GM23338 (cell line): ENCODE results near the gene GPR37L1. TPM values are rescaled to one million over a fixed set of nuclear protein-coding genes. Genes with fewer than 3 reads are reported as not detected.
"Not testable (repeated sequence)": the region's sequence is repeated elsewhere in the genome, so short reads cannot be mapped to it uniquely, and the experiment has no call there.

Experiments
- ATAC-seq: fragments of 200-7000 bp; cut with Tn5 transposase; 3 replicates; pipeline ENCODE4 v1.9.1; 2020
- DNase-seq: peaks from one replicate; pipeline ENCODE4 v3.0.0-alpha.2; 2015; ENCODE audit warnings: low spot score
- H2AFZ ChIP-seq: fragments of 200-600 bp; sonication (generic); 2 replicates; pipeline ENCODE4 v1.8.0; 2016; ENCODE audit warnings: antibody characterized with exemption, mild to moderate bottlenecking, moderate library complexity
- H3F3A ChIP-seq: fragments of 200-600 bp; sonication (generic); replicated peaks from 2 replicates; pipeline ENCODE4 v1.8.0; 2017; ENCODE audit warnings: antibody characterized with exemption, mixed run types, low read depth
- H3K27ac ChIP-seq: fragments of 200-600 bp; sonication (generic); 2 replicates; pipeline ENCODE4 v1.6.1; 2016; ENCODE audit warnings: low read depth
- H3K27me3 ChIP-seq: fragments of 200-600 bp; sonication (generic); 2 replicates; pipeline ENCODE4 v1.8.0; 2016; ENCODE audit warnings: mild to moderate bottlenecking, mixed run types, moderate library complexity; ENCODE audit not compliant: insufficient read depth
- H3K36me3 ChIP-seq: fragments of 200-600 bp; sonication (generic); 2 replicates; pipeline ENCODE4 v1.8.0; 2016; ENCODE audit warnings: mild to moderate bottlenecking; ENCODE audit not compliant: insufficient read depth
- H3K4me1 ChIP-seq: fragments of 200-600 bp; sonication (generic); 2 replicates; pipeline ENCODE4 v1.8.0; 2016; ENCODE audit warnings: mild to moderate bottlenecking, moderate library complexity; ENCODE audit not compliant: insufficient read depth
- H3K4me2 ChIP-seq: fragments of 200-600 bp; sonication (generic); 2 replicates; pipeline ENCODE4 v1.7.1; 2017; ENCODE audit warnings: mixed run types
- H3K4me3 ChIP-seq: fragments of 200-600 bp; sonication (generic); 2 replicates; pipeline ENCODE4 v1.6.1; 2016; ENCODE audit warnings: mixed run types
- H3K79me2 ChIP-seq: fragments of 200-600 bp; sonication (generic); replicated peaks from 2 replicates; pipeline ENCODE4 v1.8.0; 2017; ENCODE audit warnings: mild to moderate bottlenecking; ENCODE audit not compliant: insufficient read depth
- H3K9me2 ChIP-seq: fragments of 200-600 bp; sonication (generic); 2 replicates; pipeline ENCODE4 v1.8.0; 2017; ENCODE audit not compliant: insufficient read depth
- H4K20me1 ChIP-seq: fragments of 200-600 bp; sonication (generic); replicated peaks from 2 replicates; pipeline ENCODE4 v1.8.0; 2017; ENCODE audit warnings: mild to moderate bottlenecking; ENCODE audit not compliant: insufficient read depth
- H3K27ac Mint-ChIP-seq: 2 replicates; pipeline ENCODE4 v1.8.0; 2020; ENCODE audit warnings: inconsistent platforms, mild to moderate bottlenecking, moderate library complexity, mixed read lengths
- H3K27me3 Mint-ChIP-seq: 3 replicates; pipeline ENCODE4 v1.8.0; 2022; ENCODE audit warnings: low read depth, mild to moderate bottlenecking, moderate library complexity, mixed read lengths, inconsistent platforms; ENCODE audit not compliant: insufficient read depth, poor library complexity
- H3K36me3 Mint-ChIP-seq: 3 replicates; pipeline ENCODE4 v1.8.0; 2021; ENCODE audit warnings: low read depth, mild to moderate bottlenecking, inconsistent platforms, moderate library complexity, mixed read lengths
- H3K4me1 Mint-ChIP-seq: 3 replicates; pipeline ENCODE4 v1.8.0; 2020; ENCODE audit warnings: mild to moderate bottlenecking, inconsistent platforms, mixed read lengths
- H3K4me3 Mint-ChIP-seq: 3 replicates; pipeline ENCODE4 v1.8.0; 2021; ENCODE audit warnings: moderate library complexity, mild to moderate bottlenecking, inconsistent platforms, mixed read lengths
- H3K9me3 Mint-ChIP-seq: 3 replicates; pipeline ENCODE4 v1.8.0; 2020; ENCODE audit warnings: moderate library complexity, mild to moderate bottlenecking, inconsistent platforms, mixed read lengths
- CTCF ChIP-seq, 2 experiments: fragments of 200-600 bp in 1 of 2; sonication (generic) in 1 of 2; conservative IDR thresholded peaks; 2 replicates each; pipeline versions ENCODE4 v1.5.1 to v1.6.1; 2016 to 2017; ENCODE audit warnings: antibody characterized with exemption in 2 of 2, low read depth in 2 of 2, mild to moderate bottlenecking in 2 of 2, moderate library complexity in 1 of 2
- EZH2 ChIP-seq: fragments of 200-600 bp; sonication (generic); IDR thresholded peaks from one replicate; pipeline ENCODE4 v1.8.0; 2017; ENCODE audit warnings: antibody characterized with exemption, mild to moderate bottlenecking, low read depth; ENCODE audit not compliant: unreplicated experiment
- EZH2phosphoT487 ChIP-seq: fragments of 200-600 bp; sonication (generic); IDR thresholded peaks from one replicate; pipeline ENCODE4 v1.8.1; 2018; ENCODE audit warnings: antibody characterized with exemption; ENCODE audit not compliant: unreplicated experiment
- JUNB ChIP-seq: IDR thresholded peaks from one replicate; pipeline ENCODE4 v1.6.1; 2016; ENCODE audit warnings: antibody characterized with exemption; ENCODE audit not compliant: unreplicated experiment
- NANOG ChIP-seq: IDR thresholded peaks from 2 replicates; pipeline ENCODE4 v1.6.1; 2016; ENCODE audit warnings: antibody characterized with exemption, borderline replicate concordance
- STAT1 ChIP-seq: IDR thresholded peaks from one replicate; pipeline ENCODE4 v1.6.1; 2016; ENCODE audit warnings: antibody characterized with exemption; ENCODE audit not compliant: unreplicated experiment
- ZNF114 ChIP-seq: fragments of 250-450 bp; sonication (Bioruptor Pico); IDR thresholded peaks from 2 replicates; pipeline ENCODE4 v1.5.0; 2020; ENCODE audit warnings: mild to moderate bottlenecking, moderate library complexity
- ZNF462 ChIP-seq: fragments of 250-450 bp; sonication (Bioruptor Pico); IDR thresholded peaks from 2 replicates; pipeline ENCODE4 v1.5.0; 2020; ENCODE audit warnings: mild to moderate bottlenecking, moderate library complexity
- polyA plus RNA-seq: library from polyadenylated mRNA; unstranded; fragments of >200 nt; fragmentation: Nextera tagmentation; extraction: Ambion mirVana; gene quantifications from 2 replicates; pipeline ENCODE4 v1.2.1, GENCODE V29; 2016
- total RNA-seq: library from RNA; depleted of rRNA; stranded (reverse); fragments of >200 nt; shearing (Covaris generic); gene quantifications from 2 replicates; pipeline ENCODE4 v1.2.3, GENCODE V29; 2014

The GPR37L1 gene
- total and polyA plus RNA-seq, 2 experiments from 2014 or later: 0.08 to 0.21 TPM

- Mint-ChIP-seq H3K36me3 (peaks cover 35% of the 10 kb centered on the region), H3K4me3 (no peak overlapping the region), H3K27ac (no peak overlapping the region; the same call in 1 of the 2 replicates), H3K4me1 (peaks cover 26% of the 10 kb centered on the region), H3K9me3 (no peaks in the 10 kb centered on the region), H3K27me3 (peaks cover 4% of the 10 kb centered on the region)
- Histone ChIP-seq H3K27ac (no peak overlapping the region), H3K27me3 (no peaks in the 10 kb centered on the region), H3F3A (peaks cover 9% of the 10 kb centered on the region; the same call in 1 of the 2 replicates), H3K4me2 (no peak overlapping the region), H3K4me1 (peaks cover 4% of the 10 kb centered on the region; the same call in 1 of the 2 replicates), H3K79me2 (peaks cover 22% of the 10 kb centered on the region), H3K36me3 (no peaks in the 10 kb centered on the region; the same call in 1 of the 2 replicates), H4K20me1 (no peaks in the 10 kb centered on the region; the same call in 1 of the 2 replicates), H3K4me3 (no peak overlapping the region), H2AFZ (no peak overlapping the region), H3K9me2 (no peaks in the 10 kb centered on the region)
- peak; percentile 82 for ATAC-seq
- TF ChIP-seq EZH2 (no peak), EZH2phosphoT487 (no peak), CTCF (conservative IDR thresholded peaks at IDR 0.05; ENCODE audit: low read depth in 2 of 2) (peak; percentile 81 to 89), ZNF114 (CRISPR knock-in tag) (no peak)
- DNase-seq: peak; percentile 89
Measured at GRCh38 chr1:202135221-202135721, 12.6 kb downstream of the GPR37L1 start.

GRCh38 chr1:202140833-202141232 is 18.1 kb downstream of the GPR37L1 start:
- peaks cover 15% of the 10 kb centered on the region for H3K4me1 ChIP-seq
- Mint-ChIP-seq H3K27ac (no peak overlapping the region), H3K4me1 (peaks cover 23% of the 10 kb centered on the region), H3K4me3 (no peak overlapping the region), H3K27me3 (peaks cover 12% of the 10 kb centered on the region), H3K36me3 (peaks cover 10% of the 10 kb centered on the region; the same call in 2 of the 3 replicates), H3K9me3 (no peaks in the 10 kb centered on the region)
- no peaks in the 10 kb centered on the region for H3K9me2 ChIP-seq
- H3K27ac ChIP-seq: no peak overlapping the region
- no peak overlapping the region for H3K4me3 ChIP-seq
- no peaks in the 10 kb centered on the region; the same call in 1 of the 2 replicates for H4K20me1 ChIP-seq
- 0 out of 2 replicates have a peak, but pooled peaks cover 9% of the 10 kb centered on the region for H3F3A ChIP-seq
- H3K36me3 ChIP-seq: no peaks in the 10 kb centered on the region
- no peak for TF ChIP-seq EZH2phosphoT487
- no peak for TF ChIP-seq NANOG
- no peak for TF ChIP-seq STAT1
- no peak for TF ChIP-seq JUNB
- no peak for TF ChIP-seq ZNF462
- H3K4me2 ChIP-seq: no peak overlapping the region
- DNase-seq (no peak), ATAC-seq (no peak)
- no peak overlapping the region for H2AFZ ChIP-seq
- H3K79me2 ChIP-seq: peaks cover 58% of the 10 kb centered on the region
- H3K27me3 ChIP-seq: 0 out of 2 replicates have a peak, but pooled peaks cover 7% of the 10 kb centered on the region

GRCh38 chr1:202141468-202141867 is 18.8 kb downstream of the GPR37L1 start:
- H3K36me3 Mint-ChIP-seq: peaks cover 10% of the 10 kb centered on the region; the same call in 2 of the 3 replicates
- not testable (repeated sequence) for H3K27ac ChIP-seq, H3K27me3 ChIP-seq, H3K27ac Mint-ChIP-seq, H3K4me2 ChIP-seq, H3K36me3 ChIP-seq, H3K9me2 ChIP-seq, DNase-seq, H3K4me3 ChIP-seq, H4K20me1 ChIP-seq, H2AFZ ChIP-seq, H3K4me3 Mint-ChIP-seq, ATAC-seq, H3K9me3 Mint-ChIP-seq, H3F3A ChIP-seq
- H3K4me1 Mint-ChIP-seq: peaks cover 23% of the 10 kb centered on the region
- peaks cover 58% of the 10 kb centered on the region for H3K79me2 ChIP-seq
- H3K4me1 ChIP-seq: peaks cover 15% of the 10 kb centered on the region
- peaks cover 12% of the 10 kb centered on the region for H3K27me3 Mint-ChIP-seq
